ENCODE data around the gene IGLL1.

The IGLL1 gene

DNA sequence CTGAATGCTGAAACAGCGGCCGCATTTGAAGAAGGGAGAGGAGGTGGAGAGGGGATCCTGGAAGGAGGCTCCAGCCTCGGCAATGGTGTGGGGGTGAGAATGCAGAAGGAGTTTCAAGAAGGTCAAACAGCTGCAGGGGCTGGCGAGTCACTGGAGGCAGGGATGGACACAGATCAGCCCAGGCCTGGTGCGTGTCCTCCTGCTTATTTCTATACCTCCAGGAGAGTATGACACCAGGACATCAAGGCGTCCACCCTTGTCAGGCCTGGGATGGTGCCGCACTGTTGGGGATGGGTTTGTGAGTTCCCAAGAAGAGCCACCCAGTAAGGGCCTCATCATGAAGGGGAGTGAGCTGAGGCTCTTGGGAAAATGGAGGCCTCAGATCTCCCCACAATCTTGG lies 23.1 kb downstream of the IGLL1 start:
- POLR2A ChIA-PET, result no interaction called here
- TF ChIP-seq, protein P1, sequence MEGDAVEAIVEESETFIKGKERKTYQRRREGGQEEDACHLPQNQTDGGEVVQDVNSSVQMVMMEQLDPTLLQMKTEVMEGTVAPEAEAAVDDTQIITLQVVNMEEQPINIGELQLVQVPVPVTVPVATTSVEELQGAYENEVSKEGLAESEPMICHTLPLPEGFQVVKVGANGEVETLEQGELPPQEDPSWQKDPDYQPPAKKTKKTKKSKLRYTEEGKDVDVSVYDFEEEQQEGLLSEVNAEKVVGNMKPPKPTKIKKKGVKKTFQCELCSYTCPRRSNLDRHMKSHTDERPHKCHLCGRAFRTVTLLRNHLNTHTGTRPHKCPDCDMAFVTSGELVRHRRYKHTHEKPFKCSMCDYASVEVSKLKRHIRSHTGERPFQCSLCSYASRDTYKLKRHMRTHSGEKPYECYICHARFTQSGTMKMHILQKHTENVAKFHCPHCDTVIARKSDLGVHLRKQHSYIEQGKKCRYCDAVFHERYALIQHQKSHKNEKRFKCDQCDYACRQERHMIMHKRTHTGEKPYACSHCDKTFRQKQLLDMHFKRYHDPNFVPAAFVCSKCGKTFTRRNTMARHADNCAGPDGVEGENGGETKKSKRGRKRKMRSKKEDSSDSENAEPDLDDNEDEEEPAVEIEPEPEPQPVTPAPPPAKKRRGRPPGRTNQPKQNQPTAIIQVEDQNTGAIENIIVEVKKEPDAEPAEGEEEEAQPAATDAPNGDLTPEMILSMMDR (IDR thresholded peaks at IDR 0.05; ENCODE audit: insufficient read depth, low read length, missing control alignments), result no peak
- CTCF ChIA-PET, result interaction anchor here (1.1 kb wide), 1 partner anchor 9 kb away, joined by 3 read pairs; no protein-coding TSS in a partner anchor
- H3K4me3 ChIP-seq (ENCODE audit: low read depth, low read length), result no peak overlapping the region
- no peak for DNase-seq (ENCODE audit: low read depth, low spot score)

DNA sequence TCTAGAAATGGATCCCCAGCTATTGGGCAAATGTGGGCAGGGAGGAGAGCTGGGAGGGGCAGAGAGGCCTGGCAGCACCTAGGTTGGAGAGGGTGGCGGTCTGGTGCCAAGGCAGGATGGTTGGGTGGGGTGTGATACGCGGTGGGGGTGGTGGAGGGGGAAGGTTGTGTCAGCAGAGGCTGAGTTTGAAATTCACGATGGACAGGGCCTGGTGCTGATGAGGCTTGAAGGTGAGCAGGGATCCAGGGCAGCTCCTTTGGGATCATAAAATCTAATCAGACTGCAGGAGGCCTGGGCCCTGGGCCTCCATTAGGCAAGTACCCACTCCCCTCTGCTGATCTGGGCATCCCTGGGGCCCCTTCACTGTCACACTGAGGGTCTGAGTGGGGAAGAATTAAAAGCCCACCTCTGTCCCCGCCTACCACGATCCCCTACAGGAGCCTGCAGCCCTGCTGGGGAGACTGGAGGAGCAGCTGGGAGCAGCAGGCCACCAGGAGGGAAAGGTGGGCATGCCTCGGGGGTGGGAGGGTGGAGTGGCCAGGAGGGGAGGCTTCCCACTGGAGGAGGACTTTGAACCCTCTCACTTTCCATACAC lies 24.0 kb downstream of the IGLL1 start:
- no peak overlapping the region for H3K4me3 ChIP-seq (ENCODE audit: low read depth, low read length)
- TF ChIP-seq, protein P1 (IDR thresholded peaks at IDR 0.05; ENCODE audit: insufficient read depth, low read length, missing control alignments), result no peak
- ChIA-PET POLR2A (no interaction called here), CTCF (interaction anchor here (1.6 kb wide), 1 partner anchor 8 kb away, joined by 6 read pairs; no protein-coding TSS in a partner anchor)
- no peak for DNase-seq (ENCODE audit: low read depth, low spot score)

DNA sequence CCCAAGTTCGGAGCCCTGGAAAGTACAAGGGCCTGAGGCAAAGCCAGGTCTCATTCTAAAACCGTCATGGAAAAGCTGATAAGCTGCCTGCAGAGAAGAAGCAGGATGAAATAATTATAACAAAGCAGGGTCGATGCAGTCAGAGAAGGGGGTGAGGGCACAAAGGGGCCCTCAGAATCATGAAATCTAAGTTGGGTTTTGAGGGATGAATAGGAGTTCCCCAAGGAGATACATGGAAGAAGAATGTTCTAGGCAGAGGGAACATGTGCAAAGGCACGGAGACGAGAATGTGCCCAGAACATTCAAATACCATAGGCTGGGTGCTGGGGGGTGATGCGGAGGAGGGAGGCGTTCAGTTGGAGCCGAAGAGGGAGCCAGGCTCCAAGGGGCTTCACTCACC lies 25.0 kb downstream of the IGLL1 start:
- H3K4me3 ChIP-seq (ENCODE audit: low read depth, low read length), result no peak overlapping the region
- ChIA-PET CTCF (interaction anchor here (0.6 to 1.6 kb wide), 2 partner anchors 9 to 16 kb away, joined by 3 to 6 read pairs; no protein-coding TSS in a partner anchor), POLR2A (no interaction called here)
- DNase-seq (ENCODE audit: low read depth, low spot score), result no peak
- TF ChIP-seq, protein P1 (IDR thresholded peaks at IDR 0.05; ENCODE audit: insufficient read depth, low read length, missing control alignments), result no peak

DNA sequence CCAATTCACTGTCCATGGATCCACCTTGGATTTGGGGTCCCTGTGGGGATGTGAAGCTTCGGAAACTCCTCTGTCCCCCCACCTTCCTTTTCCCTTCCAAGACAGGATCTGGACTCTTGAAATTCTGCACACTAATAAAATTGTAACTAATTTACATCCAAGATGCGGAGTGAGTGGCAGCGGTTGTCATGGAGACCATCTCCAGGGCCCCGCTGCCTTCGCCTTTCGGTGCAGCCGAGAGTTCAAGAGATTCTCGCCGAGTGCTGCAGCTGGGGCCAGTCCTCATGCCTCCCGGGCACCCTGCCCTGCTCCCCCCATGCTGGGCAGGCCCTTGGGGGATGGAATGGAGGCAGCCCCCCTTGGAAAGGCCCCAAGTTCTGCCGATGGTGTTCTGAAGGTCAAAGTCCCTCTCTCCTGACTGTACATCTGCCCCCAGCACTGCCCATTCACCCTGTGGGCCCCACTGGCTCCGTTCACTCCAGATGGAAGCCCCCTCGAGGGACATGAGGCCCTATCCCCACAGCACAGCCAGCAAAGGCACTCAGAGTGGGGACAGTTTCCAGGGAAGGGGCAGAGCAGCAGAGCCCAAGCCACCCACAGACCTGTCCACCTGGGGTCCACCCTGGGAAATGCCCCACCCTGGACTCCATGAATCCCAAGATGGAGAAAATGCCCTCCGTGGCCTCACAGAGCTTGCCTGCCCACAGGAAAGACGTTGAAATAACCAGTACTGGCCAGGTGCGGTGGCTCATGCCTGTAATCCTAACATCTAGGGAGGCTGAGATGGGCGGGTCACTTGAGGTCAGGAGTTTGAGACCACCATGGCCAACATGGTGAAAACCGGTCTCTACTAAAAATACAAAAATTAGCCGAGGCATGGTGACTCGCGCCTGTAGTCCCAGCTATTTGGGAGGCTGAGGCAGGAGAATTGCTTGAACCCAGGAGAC lies 25.9 kb downstream of the IGLL1 start:
- POLR2A ChIA-PET, result no interaction called here
- TF ChIP-seq, protein P1 (IDR thresholded peaks at IDR 0.05; ENCODE audit: insufficient read depth, low read length, missing control alignments), result no peak
- CTCF ChIA-PET, result interaction anchor here (0.6 to 1.6 kb wide), 2 partner anchors 10 to 15 kb away, joined by 3 to 6 read pairs; no protein-coding TSS in a partner anchor
- H3K4me3 ChIP-seq (ENCODE audit: low read depth, low read length), result no peak overlapping the region
- no peak for DNase-seq (ENCODE audit: low read depth, low spot score)

DNA sequence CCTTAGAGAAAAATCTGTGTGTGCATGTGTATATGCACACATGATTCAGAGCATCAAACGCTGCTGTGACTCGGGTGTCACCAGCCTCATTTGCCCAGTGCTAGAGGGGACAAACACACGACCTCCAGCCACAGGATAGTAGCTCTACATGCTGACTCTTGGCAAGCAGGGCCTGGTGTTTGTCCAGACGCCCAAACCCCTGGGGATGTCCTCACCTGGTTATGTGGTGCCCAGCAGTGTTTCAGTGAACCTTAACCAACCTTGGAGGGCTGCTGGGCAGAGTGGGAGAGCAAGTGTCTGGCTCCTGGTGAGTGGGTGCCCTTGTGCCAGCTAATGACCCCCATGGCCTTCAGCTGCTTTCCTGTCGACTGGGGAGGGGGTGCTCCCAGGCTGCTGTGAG lies 26.7 kb downstream of the IGLL1 start:
- no peak for DNase-seq (ENCODE audit: low read depth, low spot score)
- TF ChIP-seq, protein P1 (IDR thresholded peaks at IDR 0.05; ENCODE audit: insufficient read depth, low read length, missing control alignments), result no peak
- H3K4me3 ChIP-seq (ENCODE audit: low read depth, low read length), result no peak overlapping the region
- ChIA-PET POLR2A (no interaction called here), CTCF (no interaction called here)

DNA sequence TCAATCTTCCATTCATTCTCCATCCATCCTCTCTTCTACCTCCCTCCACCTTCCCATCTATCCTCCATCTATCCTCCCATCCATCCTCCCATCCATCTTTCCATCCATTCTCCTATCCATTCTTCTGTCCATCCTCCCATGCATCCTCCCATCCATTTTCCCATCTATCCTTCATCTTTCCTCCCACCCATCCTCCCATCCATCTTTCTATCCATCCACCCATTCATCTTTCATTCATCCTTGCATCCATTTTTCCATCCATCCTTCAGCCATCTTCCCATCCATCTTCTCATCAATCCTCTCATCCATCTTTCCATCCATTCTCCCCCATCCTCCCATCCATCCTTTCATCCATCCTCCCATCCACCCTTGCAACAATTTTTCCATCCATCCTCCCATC lies 27.5 kb downstream of the IGLL1 start:
- no peak for DNase-seq (ENCODE audit: low read depth, low spot score)
- CTCF ChIA-PET, result no interaction called here
- POLR2A ChIA-PET, result no interaction called here
- TF ChIP-seq, protein P1 (IDR thresholded peaks at IDR 0.05; ENCODE audit: insufficient read depth, low read length, missing control alignments), result no peak
- no peak overlapping the region for H3K4me3 ChIP-seq (ENCODE audit: low read depth, low read length)
